Ovary (tissue), 3 donors: ENCODE results near the gene WASF2.

ENCODE experiments used
- CTCF ChIP-seq, 3 donors: fragments of 450-650 bp in 2 of 3; fragments of 200-600 bp in 1 of 3; IDR thresholded peaks; one replicate each; pipeline versions ENCODE4 v1.5.1 to v1.8.0; 2016 to 2022; ENCODE audit warnings: antibody characterized with exemption in 3 of 3, mild to moderate bottlenecking in 1 of 3
- EP300 ChIP-seq: sonication (generic); formaldehyde crosslinking; IDR thresholded peaks from one replicate; pipeline ENCODE4 v1.6.1; 2017; ENCODE audit warnings: antibody characterized with exemption
- POLR2A ChIP-seq: fragments of 450-650 bp; IDR thresholded peaks from one replicate; pipeline ENCODE4 v1.6.1; 2017; ENCODE audit warnings: antibody characterized with exemption, mild to moderate bottlenecking, moderate library complexity
- donor health status: DM: no; HTN: no; CAD: no.

DNA sequence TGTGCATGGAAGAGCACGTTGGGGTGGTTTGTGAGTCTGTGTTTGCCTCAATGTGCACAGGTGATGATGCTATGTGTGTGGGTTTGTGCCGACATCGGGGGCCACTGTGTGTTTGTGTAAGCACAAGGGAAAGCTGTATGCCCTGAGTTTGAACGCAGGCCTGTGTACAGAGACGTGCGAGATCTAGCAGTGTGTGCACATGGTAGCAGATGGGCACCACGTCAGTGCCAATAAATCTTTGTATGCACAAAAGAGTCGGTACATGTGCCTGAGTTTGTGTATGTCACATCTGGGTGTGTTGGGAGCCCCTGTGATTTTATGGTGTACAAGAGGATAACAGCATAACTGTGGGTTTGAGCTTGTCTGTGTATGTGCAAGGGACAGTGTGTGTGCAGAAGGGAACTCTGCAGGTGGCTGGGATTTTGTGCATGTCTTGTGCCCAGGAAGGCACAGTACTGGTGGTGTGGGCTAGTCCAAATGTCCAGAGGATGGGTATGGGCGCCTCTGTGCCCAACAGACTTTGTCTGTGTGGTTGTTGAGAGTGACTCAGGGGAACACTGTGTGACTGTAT is 32.0 kb upstream of the WASF2 start:
- TF ChIP-seq CTCF (IDR thresholded peaks at IDR 0.05) (no peak), POLR2A (no peak), EP300 (no peak)
